Stimulated activated naive CD4-positive, alpha-beta T cell (primary cell): ENCODE measurements around the gene ARHGAP21.
"Not testable (repeated sequence)": the region's sequence is repeated elsewhere in the genome, so short reads cannot be mapped to it uniquely, and the experiment has no call there.

Experiments used
- DNase-seq, 6 experiments: peaks; one replicate each; lab custom pipeline; 2025; lab: John Stamatoyannopoulos, UW

Gene ARHGAP21

GRCh38 chr10:24625778-24626177, 97.9 kb downstream of the ARHGAP21 start:
- DNase-seq, result no peak

- no peak for DNase-seq
Measured at GRCh38 chr10:24623383-24623782, 100.3 kb downstream of the ARHGAP21 start.

- peak in 5 of 6 experiments; percentile 8 to 84 (median 82) for DNase-seq
Measured at GRCh38 chr10:24622781-24623301, 100.8 kb downstream of the ARHGAP21 start.

- DNase-seq, result not testable (repeated sequence)
Measured at GRCh38 chr10:24621035-24621795, 102.5 kb downstream of the ARHGAP21 start.

- DNase-seq, result not testable (repeated sequence)
Measured at GRCh38 chr10:24619994-24620310, 103.7 kb downstream of the ARHGAP21 start.

- peak in 2 of 6 experiments; percentile 3 to 14 for DNase-seq
Measured at GRCh38 chr10:24619291-24619993, 104.2 kb downstream of the ARHGAP21 start.

- DNase-seq, result peak in 2 of 6 experiments; percentile 5 to 30
Measured at GRCh38 chr10:24618401-24618800, 105.3 kb downstream of the ARHGAP21 start.

GRCh38 chr10:24617771-24618396, 105.8 kb downstream of the ARHGAP21 start:
- DNase-seq, result peak; percentile 25 to 63 (median 38)

GRCh38 chr10:24616536-24616935, 107.2 kb downstream of the ARHGAP21 start:
- DNase-seq, result no peak

GRCh38 chr10:24606021-24606420, 117.7 kb downstream of the ARHGAP21 start:
- DNase-seq, result no peak

GRCh38 chr10:24605141-24605540, 118.5 kb downstream of the ARHGAP21 start:
- no peak for DNase-seq

GRCh38 chr10:24603333-24603732, 120.4 kb downstream of the ARHGAP21 start:
- no peak for DNase-seq

- DNase-seq, result no peak
Measured at GRCh38 chr10:24597961-24598360, 125.7 kb downstream of the ARHGAP21 start.

- DNase-seq, result no peak
Measured at GRCh38 chr10:24597426-24597825, 126.3 kb downstream of the ARHGAP21 start.

GRCh38 chr10:24596217-24596930, 127.3 kb downstream of the ARHGAP21 start:
- no peak for DNase-seq

GRCh38 chr10:24590697-24591457, 132.8 kb downstream of the ARHGAP21 start:
- no peak for DNase-seq

GRCh38 chr10:24589265-24589664, 134.4 kb downstream of the ARHGAP21 start:
- no peak for DNase-seq

GRCh38 chr10:24579906-24580305, 143.8 kb downstream of the ARHGAP21 start:
- DNase-seq, result no peak

GRCh38 chr10:24579448-24579847, 144.2 kb downstream of the ARHGAP21 start:
- DNase-seq, result no peak

- no peak for DNase-seq
Measured at GRCh38 chr10:24575481-24576002, 148.1 kb downstream of the ARHGAP21 start.

- DNase-seq, result no peak
Measured at GRCh38 chr10:24574578-24575155, 149.0 kb downstream of the ARHGAP21 start.
